ENCODE results near the gene TTC39A. TPM values are rescaled to one million over a fixed set of nuclear protein-coding genes. Genes with fewer than 3 reads are reported as not detected.

The TTC39A gene
- total RNA-seq, 1 donor from 2014 or later = 0.45 TPM

Other genes with a start within 250 kb of the TTC39A start
- gene C1orf185, start 228.3 kb downstream of the TTC39A start, total RNA-seq = not detected
- 121 TPM for gene RNF11, start 94.3 kb downstream of the TTC39A start, total RNA-seq
- 98.9 TPM for gene EPS15, start 188.7 kb upstream of the TTC39A start, total RNA-seq

Data from mesenteric fat pad (tissue), 1 donor.